Stimulated activated effector memory CD8-positive, alpha-beta T cell treated with anti-CD3 and anti-CD28 coated beads, Interleukin-12 subunit alpha, Interleukin-12 subunit beta, amount 100 ng/mL, for 72 hours (primary cell): ENCODE measurements around the gene SH2D5.

ENCODE experiments used
- ATAC-seq: fragments of 150-1000 bp; cut with Tn5 transposase; 2 replicates; pipeline ENCODE4 v1.10.0; 2021
- DNase-seq, 2 donors: peaks; one replicate each; pipeline ENCODE4 v3.0.0; 2021 to 2022; ENCODE audit warnings: low spot score in 2 of 2
- H3K27ac Mint-ChIP-seq: one replicate; pipeline ENCODE4 v1.8.0; 2022; ENCODE audit warnings: mild to moderate bottlenecking, mixed read lengths
- H3K36me3 Mint-ChIP-seq: one replicate; pipeline ENCODE4 v1.8.0; 2022; ENCODE audit warnings: mild to moderate bottlenecking, mixed read lengths
- H3K4me1 Mint-ChIP-seq: one replicate; pipeline ENCODE4 v1.8.0; 2022; ENCODE audit warnings: mixed read lengths
- H3K4me3 Mint-ChIP-seq: one replicate; pipeline ENCODE4 v1.8.0; 2022; ENCODE audit warnings: mild to moderate bottlenecking, mixed read lengths
- H3K9me3 Mint-ChIP-seq: one replicate; pipeline ENCODE4 v1.8.0; 2022; ENCODE audit warnings: mixed read lengths

Gene SH2D5

DNA sequence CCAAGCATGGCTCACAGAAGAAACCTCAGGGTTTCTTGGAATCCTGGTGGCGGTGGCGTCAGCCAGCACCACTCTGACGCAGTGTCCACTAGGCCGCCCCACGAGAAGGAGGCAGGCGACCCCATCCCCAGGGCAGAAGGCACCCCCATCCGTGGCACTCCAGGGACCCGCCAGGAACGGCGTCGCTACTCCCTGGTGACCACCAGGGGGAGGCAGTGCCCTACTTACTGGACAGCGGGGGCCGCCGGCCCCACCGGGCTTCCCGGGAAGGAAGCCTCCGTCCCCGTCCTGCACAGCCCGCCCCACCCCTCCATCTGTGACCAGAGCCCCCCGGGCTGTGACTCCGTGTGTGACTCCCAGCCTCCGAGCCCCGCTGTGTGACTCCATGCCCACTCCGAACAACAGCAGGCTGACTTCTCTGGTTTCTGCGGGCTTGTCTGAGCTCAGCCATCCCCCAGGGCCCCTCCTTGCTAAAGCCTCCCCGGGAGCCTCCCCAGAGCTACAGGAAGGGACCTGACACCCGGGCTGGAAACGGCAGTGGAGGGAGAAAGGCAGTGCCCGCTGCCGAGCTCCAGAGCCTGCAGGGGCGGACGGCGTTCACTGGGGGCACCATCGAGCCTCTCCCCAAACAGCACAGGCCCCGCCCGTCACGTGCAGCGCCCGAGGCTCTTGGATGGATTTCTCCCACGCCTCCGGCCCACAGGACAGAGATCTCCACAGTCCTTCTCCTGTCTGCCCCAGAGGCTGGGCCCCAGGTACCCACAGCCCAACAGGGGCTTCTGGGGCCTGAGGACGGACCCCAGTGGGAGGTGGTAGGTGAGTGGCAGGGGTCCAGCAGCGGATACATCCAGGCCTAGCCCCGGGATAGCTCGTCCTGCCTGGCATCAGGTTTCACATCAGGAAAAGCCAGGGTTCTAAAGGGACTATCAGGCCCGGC lies 35.8 kb downstream of the SH2D5 start:
- no peaks in the 10 kb centered on the region for H3K36me3 Mint-ChIP-seq
- peak overlapping the region; percentile 82 for H3K4me3 Mint-ChIP-seq
- ATAC-seq (peak; percentile 86), DNase-seq (peak; percentile 73 to 86)
- H3K27ac Mint-ChIP-seq: no peak overlapping the region
- no peaks in the 10 kb centered on the region for H3K9me3 Mint-ChIP-seq
- peaks cover 14% of the 10 kb centered on the region for H3K4me1 Mint-ChIP-seq

DNA sequence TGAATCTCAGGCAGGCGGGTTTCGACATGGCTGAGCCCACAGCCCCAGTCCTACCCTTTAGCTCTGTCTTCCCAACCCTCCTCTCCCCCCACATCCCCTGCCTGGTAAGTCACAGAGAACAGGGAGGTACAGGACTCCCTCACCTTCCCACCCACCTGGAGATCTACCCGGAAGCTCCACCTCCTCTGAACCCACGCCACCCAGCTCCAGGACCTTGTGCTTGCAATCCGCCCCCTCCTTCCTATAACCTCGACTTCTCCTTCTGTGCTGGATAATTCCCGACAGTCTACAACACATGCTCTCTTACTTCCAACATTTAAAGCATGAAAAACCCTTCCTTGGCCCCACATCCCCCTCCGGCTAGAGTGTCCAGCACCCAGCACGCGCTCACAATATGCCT lies 37.0 kb downstream of the SH2D5 start:
- DNase-seq (no peak), ATAC-seq (no peak)
- H3K4me1 Mint-ChIP-seq: peaks cover 14% of the 10 kb centered on the region
- H3K27ac Mint-ChIP-seq: no peak overlapping the region
- H3K4me3 Mint-ChIP-seq: no peak overlapping the region
- H3K9me3 Mint-ChIP-seq: no peaks in the 10 kb centered on the region
- H3K36me3 Mint-ChIP-seq: no peaks in the 10 kb centered on the region

DNA sequence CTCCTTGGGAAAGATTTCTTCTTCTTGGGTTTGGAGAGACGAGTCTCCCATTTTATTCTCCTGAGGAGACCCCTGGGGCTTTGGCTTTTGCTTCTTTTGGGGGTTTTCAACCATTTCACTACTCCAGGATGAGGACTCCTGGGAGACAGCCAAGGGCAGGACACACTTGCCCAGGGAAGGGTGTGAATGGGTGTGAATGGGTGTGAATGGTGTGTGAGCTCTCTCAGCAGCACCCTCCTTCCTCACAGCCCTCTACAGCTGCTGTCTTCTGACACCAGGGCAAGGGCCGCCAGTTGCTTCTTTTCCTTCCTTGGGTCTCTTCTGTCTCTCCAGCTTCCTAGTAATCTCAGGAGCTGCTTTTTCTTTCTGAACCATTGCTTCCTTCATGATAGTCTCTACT lies 38.9 kb downstream of the SH2D5 start:
- Mint-ChIP-seq H3K36me3 (no peaks in the 10 kb centered on the region), H3K27ac (peak overlapping the region; percentile 14), H3K9me3 (no peaks in the 10 kb centered on the region), H3K4me3 (no peak overlapping the region), H3K4me1 (peaks cover 14% of the 10 kb centered on the region)
- ATAC-seq (no peak), DNase-seq (no peak)

DNA sequence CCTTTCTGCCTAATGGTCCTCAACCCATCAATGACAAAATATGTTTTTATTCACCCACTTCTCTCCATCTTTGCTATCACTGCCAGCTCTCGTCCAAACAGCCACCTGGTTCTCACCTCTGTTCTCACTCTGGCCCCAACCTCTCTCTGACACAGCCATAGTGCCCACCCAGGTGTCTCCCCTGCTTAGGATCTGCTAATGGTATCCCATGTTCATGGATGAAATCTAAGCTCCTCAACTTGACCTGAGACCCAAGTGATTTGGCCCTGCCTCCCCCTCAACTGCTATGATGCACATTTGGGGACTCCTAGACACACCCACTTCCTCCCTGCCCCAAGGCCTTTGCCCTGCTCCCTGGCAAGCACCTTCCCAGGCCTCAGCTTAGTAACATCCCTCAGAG lies 40.6 kb downstream of the SH2D5 start:
- no peak for ATAC-seq
- Mint-ChIP-seq H3K4me1 (peaks cover 11% of the 10 kb centered on the region), H3K4me3 (no peak overlapping the region), H3K9me3 (no peaks in the 10 kb centered on the region), H3K36me3 (no peaks in the 10 kb centered on the region), H3K27ac (no peak overlapping the region)
- DNase-seq: no peak

DNA sequence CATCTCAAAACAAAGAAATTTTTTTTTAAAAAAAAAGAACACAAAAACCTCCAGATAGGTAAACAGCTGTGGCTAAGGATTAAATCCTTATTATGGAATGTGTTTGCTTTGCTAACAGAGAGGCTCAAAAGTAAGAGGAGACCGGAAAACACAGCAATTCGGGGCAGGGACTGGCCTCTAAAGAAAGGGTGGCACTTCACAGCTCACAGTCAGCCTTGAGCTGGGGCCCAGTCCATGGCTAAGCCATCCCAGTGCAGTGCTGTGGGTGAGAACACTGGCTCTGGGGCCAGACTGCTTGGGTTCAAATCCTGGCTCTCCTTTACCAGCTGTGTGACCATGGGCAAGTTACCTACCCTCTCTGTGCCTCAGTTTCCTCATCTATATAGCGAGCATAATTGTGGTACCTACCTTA lies 42.9 kb downstream of the SH2D5 start:
- H3K36me3 Mint-ChIP-seq: no peaks in the 10 kb centered on the region
- no peak overlapping the region for H3K27ac Mint-ChIP-seq
- no peaks in the 10 kb centered on the region for H3K4me1 Mint-ChIP-seq
- no peaks in the 10 kb centered on the region for H3K9me3 Mint-ChIP-seq
- ATAC-seq (no peak), DNase-seq (no peak)
- H3K4me3 Mint-ChIP-seq: no peak overlapping the region

DNA sequence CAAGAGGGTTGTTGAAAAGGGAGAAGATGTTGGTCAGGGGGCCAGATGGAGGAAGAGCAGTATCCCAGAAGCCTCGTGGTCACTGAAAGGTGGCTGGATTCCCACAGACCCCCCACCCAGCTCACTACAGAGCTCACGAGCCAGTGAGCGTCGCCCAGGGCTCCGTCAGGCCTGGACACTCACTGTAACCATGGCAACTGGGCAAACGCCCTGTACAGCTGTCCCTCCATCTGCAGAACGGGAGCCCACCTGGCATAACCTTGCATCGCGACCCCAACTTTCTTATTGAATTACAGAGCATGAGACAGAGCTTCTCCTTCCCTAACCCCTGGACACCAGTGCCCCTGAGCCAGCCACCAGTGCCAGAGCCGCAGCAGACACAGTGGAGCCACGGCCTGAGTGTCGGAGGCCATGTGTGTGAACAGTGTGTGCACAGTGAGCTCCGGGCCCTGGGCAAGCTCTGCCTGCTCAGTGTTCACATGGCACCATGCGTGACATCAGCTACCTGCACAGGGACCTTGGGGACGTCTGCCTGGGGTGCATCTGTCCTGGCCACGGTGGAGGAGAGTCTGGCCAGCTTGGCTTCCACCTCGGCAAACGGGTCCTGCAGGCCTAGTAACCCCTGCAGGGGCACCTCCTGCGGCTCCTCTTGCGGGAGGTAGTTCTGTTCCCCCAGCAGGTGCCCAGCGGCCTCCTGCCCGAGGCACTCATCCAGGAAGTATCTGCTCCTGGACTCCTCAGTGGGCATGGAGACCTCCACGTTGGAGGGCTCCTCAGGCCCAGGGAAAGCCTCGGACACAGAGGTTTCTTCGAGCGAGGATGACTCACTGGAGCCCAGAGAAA lies 45.4 kb downstream of the SH2D5 start:
- Mint-ChIP-seq H3K4me3 (no peak overlapping the region), H3K9me3 (no peaks in the 10 kb centered on the region), H3K4me1 (no peaks in the 10 kb centered on the region), H3K36me3 (no peaks in the 10 kb centered on the region), H3K27ac (no peak overlapping the region)
- ATAC-seq: no peak
- no peak for DNase-seq

DNA sequence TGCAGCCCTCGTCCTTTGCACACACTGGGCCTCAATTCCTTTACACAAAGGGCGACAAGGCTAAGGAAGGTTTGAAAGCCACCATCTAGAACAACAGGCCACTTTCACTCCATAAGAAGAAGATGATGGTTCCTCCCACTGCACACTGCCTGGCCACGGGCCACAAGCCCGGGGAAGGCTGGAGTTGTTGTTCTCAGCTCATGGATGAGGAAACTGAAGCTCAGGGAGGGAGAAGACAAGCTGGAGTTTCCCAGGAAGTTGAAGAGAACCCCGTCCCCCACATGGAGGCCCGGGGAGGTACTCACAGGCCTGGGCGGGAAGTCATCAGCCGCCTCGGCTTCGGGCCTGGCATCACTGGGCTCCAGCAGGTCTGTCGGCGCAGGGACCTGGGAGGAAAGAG lies 46.8 kb downstream of the SH2D5 start:
- ATAC-seq (no peak), DNase-seq (no peak)
- Mint-ChIP-seq H3K4me3 (no peak overlapping the region), H3K27ac (no peak overlapping the region), H3K9me3 (no peaks in the 10 kb centered on the region), H3K4me1 (no peaks in the 10 kb centered on the region), H3K36me3 (no peaks in the 10 kb centered on the region)

DNA sequence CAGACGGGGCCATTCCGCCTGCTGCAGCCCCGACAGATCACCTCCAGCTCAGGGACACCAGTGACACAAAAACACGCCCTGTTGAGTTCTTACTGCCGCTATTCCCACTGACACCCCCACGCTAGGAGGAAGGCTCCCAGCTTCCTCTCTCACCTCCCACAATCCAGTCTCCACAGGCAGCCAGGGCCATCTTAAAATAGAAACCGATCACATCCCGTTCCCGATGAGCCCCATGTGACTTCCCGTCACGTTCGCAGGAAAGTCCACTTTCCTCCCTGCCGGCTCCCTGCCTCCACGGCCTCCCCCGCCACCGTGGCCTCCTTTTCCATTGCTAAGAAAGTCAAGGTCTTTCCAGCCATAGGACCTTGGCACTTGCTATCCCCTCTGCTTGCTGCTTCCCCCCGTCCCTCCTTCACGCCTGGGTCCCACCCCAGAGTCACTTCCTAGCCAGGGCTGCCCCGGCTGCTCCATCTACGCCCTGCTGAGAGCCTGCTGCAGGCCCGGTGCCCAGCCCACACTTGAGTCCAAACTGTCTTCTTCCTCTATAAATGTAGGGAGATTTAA lies 47.3 kb downstream of the SH2D5 start:
- H3K36me3 Mint-ChIP-seq: no peaks in the 10 kb centered on the region
- DNase-seq (no peak), ATAC-seq (no peak)
- no peak overlapping the region for H3K4me3 Mint-ChIP-seq
- H3K9me3 Mint-ChIP-seq: no peaks in the 10 kb centered on the region
- no peak overlapping the region for H3K27ac Mint-ChIP-seq
- no peaks in the 10 kb centered on the region for H3K4me1 Mint-ChIP-seq

DNA sequence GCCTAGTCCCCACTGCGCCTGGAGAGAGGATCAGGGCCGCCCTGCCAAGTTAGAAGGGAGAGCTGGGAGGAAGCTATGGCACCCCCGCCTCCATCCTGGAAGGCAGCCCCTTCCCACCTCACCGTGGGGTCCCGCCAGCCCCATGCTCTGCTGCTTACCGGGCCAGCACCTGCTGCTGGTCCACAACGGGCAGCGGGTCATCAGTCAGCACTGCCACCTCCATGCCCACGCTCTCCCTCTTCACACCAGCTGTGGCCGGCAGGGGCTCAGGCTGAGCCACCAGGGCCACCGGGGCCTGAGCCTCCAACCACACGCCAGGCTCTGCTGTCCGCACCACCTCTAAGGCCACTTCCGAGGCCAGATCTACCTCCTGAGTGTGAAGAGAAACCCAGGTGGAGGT lies 47.9 kb downstream of the SH2D5 start:
- no peaks in the 10 kb centered on the region for H3K4me1 Mint-ChIP-seq

DNA sequence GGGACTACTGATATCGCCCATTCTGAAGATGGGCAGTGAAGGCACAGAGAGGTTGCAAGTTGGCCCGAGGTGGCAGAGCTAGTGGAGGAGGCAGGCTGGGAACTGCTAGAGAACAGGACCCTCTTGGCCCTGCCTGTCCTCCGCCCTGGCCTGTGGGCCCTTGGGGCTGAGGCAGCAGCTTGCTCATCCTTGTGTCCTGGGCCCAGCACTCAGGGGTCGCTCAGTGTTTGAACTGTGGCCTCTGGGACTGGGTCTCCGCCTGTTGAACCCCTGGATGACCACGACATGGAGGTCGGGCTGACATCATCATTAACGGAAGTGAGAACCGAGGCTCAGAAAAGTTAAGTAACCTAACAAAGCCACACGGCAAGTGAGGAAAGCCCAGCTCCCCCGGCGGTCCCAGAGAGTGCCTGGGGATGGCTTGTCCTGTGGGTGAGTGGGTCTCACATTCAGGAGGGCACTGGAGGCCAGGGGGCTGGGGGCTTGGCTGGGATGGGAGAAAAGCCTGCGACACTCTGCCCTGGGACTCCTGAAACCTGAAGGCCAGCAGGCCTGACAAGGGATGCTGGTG lies 48.4 kb downstream of the SH2D5 start:
- no peaks in the 10 kb centered on the region for H3K9me3 Mint-ChIP-seq
- H3K4me1 Mint-ChIP-seq: no peaks in the 10 kb centered on the region
- no peaks in the 10 kb centered on the region for H3K36me3 Mint-ChIP-seq
- no peak overlapping the region for H3K4me3 Mint-ChIP-seq
- no peak for DNase-seq
- H3K27ac Mint-ChIP-seq: no peak overlapping the region
- no peak for ATAC-seq

More for the DNA sequence above, 47.9 kb downstream of the SH2D5 start:
- no peaks in the 10 kb centered on the region for H3K36me3 Mint-ChIP-seq
- no peak overlapping the region for H3K4me3 Mint-ChIP-seq
- DNase-seq (no peak), ATAC-seq (no peak)
- no peaks in the 10 kb centered on the region for H3K9me3 Mint-ChIP-seq
- no peak overlapping the region for H3K27ac Mint-ChIP-seq

DNA sequence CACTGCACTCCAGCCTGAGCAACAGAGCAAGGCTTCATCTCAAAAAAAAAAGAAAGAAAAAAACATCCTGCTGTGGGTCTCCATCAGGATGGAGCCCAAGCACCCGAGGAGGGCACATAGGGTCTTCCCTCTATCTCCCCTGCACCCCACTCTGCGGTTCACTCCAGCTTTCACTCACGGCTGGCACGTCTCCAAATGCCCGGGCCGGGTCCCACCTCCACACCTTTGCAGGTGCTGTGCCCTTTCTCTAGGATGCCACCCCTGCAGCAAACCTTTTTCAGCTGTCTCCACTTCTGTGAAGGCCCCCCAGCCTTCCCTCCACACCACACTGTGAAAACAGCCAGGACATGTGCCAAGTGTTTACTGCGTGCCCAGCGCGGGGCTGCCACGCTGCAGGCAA lies 48.9 kb downstream of the SH2D5 start:
- peaks cover 4% of the 10 kb centered on the region for H3K4me1 Mint-ChIP-seq
- no peaks in the 10 kb centered on the region for H3K9me3 Mint-ChIP-seq
- no peak overlapping the region for H3K4me3 Mint-ChIP-seq
- ATAC-seq (no peak), DNase-seq (no peak)
- H3K36me3 Mint-ChIP-seq: peaks cover 2% of the 10 kb centered on the region
- H3K27ac Mint-ChIP-seq: no peak overlapping the region

DNA sequence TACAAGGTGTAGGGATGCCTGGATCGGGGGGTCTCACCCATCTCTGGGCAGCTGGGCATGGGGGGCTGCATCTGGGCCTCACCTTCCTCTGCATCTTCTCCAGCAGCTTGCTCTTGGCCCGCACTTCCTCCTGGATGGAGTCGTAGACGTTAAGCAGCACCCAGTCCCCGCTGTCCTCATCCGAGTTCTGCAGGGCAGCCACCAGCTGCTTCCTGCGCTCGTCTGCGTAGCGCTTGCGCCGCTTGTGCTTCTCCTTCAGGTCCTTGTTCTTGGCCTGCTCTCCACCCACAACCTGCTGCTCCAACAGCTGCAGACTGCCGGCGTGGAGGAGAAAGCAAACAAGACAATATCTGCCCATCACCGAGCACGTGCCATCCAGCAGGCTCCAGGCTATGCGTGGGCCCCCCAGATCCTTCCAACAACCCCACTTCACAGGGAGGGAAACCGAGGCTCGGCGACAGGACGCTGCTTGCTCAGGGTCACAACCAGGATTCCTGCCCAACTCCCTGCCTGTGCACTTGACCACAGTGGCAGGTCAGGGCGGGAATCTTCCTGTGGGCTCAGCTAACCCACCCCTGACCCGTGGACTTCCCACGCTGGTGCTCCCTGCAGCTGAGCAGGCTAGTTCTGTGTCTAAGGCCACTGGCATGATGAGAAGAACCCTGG lies 49.8 kb downstream of the SH2D5 start:
- no peak for ATAC-seq
- Mint-ChIP-seq H3K4me1 (peaks cover 13% of the 10 kb centered on the region), H3K4me3 (no peak overlapping the region)

DNA sequence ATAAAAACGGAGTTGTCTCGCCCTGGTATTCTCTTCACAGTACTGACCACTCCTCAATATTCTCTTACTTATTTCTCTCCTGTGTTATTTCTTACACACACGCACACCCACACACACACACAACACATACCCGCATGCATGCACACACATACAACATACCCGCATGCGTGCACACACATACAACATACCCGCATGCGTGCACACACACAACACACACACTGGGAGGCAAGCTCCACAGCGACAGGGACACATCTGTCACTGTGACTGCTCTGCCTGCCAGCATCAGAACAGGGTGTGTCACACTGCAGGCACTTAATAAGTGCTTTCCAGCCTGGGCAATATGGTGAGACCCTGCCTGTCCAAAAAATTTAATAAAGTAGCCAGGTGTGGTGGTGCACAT lies 50.5 kb downstream of the SH2D5 start:
- peaks cover 14% of the 10 kb centered on the region for H3K4me1 Mint-ChIP-seq
- no peak for DNase-seq
- H3K9me3 Mint-ChIP-seq: peaks cover 3% of the 10 kb centered on the region
- peaks cover 6% of the 10 kb centered on the region for H3K36me3 Mint-ChIP-seq
- no peak overlapping the region for H3K4me3 Mint-ChIP-seq
- H3K27ac Mint-ChIP-seq: no peak overlapping the region
- ATAC-seq: no peak

More for the DNA sequence above, 49.8 kb downstream of the SH2D5 start:
- DNase-seq: no peak
- peaks cover 6% of the 10 kb centered on the region for H3K36me3 Mint-ChIP-seq
- H3K27ac Mint-ChIP-seq: no peak overlapping the region
- H3K9me3 Mint-ChIP-seq: peaks cover 2% of the 10 kb centered on the region

DNA sequence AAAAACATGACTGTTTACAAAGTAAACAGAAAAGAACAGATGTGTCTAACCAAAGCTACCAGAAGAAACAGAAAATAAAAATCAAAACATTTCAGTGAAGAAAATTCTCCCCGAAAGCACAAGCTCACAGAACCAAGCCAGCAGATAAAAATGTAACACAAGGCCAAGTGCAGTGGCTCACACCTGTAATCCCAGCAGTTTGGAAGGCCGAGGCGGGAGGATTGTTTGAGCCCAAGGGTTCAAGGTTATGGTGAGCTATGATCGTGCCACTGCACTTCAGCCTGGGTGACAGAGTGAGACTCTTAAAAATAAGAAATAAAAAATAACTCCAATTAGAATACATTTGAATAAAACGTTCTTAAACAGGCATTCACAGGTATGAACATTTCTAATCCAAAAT lies 52.2 kb downstream of the SH2D5 start:
- Mint-ChIP-seq H3K4me3 (no peak overlapping the region), H3K9me3 (peaks cover 3% of the 10 kb centered on the region), H3K4me1 (peaks cover 14% of the 10 kb centered on the region), H3K36me3 (peaks cover 11% of the 10 kb centered on the region), H3K27ac (no peak overlapping the region)
- ATAC-seq (no peak), DNase-seq (no peak)

DNA sequence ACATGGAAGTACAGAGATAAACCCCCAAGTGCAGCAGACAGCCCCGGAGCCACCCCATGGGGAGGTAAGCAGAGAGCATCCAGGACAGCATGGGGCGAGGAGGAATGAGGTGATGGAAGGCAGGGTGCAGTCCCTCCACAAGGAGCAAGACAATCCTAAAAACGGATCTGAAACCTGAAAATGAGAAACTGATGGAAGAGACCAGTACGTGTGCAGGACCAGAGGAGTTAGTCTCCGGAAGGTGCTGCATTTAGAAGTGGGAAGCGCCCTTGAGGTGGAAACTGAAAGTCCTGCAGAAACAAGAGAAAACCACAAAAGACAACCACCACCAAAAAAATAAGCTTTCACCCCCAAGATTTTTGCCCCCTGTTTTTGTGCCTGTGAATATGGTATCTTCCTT lies 53.9 kb downstream of the SH2D5 start:
- Mint-ChIP-seq H3K4me3 (no peak overlapping the region), H3K9me3 (peaks cover 3% of the 10 kb centered on the region), H3K4me1 (peaks cover 14% of the 10 kb centered on the region), H3K36me3 (peaks cover 11% of the 10 kb centered on the region), H3K27ac (no peak overlapping the region)
- DNase-seq (no peak), ATAC-seq (peak; percentile 37)
